T-helper 1 cell treated with Interleukin-12 subunit alpha and Interleukin-12 subunit beta and Interleukin-4 antibody, amounts not matched to agents 30 ng/mL and 1 ng/mL, for 36 hours (primary cell): ENCODE measurements around the gene IARS2. TPM values are rescaled to one million over a fixed set of nuclear protein-coding genes. Genes with fewer than 3 reads are reported as not detected.
"Not testable (repeated sequence)": the region's sequence is repeated elsewhere in the genome, so short reads cannot be mapped to it uniquely, and the experiment has no call there.

Experiments
- intact Hi-C: fragments of 100-400 bp; cut with micrococcal nuclease; formaldehyde crosslinking; loops from one replicate; pipeline ENCODE4 v1.15.1; 2024
- total RNA-seq: library from RNA; stranded (reverse); gene quantifications from 2 replicates; pipeline ENCODE4 v1.2.3, GENCODE V29; 2022

IARS2 gene
- total RNA-seq, 1 donor from 2014 or later, result 53.4 TPM

- intact Hi-C loops, result not testable (repeated sequence)
Observed at GRCh38 chr1:220110473-220110872, 16.5 kb downstream of the IARS2 start.

GRCh38 chr1:220112600-220112999 lies 18.7 kb downstream of the IARS2 start:
- intact Hi-C loops, result loop anchor here (2.0 kb wide), 1 partner anchor 24 kb away; no protein-coding TSS in a partner anchor

GRCh38 chr1:220113136-220113695 lies 19.3 kb downstream of the IARS2 start:
- intact Hi-C loops, result loop anchor here (1.0 to 2.0 kb wide), 4 partner anchors 19 to 122 kb away; partner anchors contain the start of genes BPNT1 and IARS2

GRCh38 chr1:220119043-220119512 lies 25.1 kb downstream of the IARS2 start:
- intact Hi-C loops, result no loop called here

- intact Hi-C loops, result no loop called here
Observed at GRCh38 chr1:220121791-220122530, 28.0 kb downstream of the IARS2 start.

GRCh38 chr1:220123066-220123465 lies 29.1 kb downstream of the IARS2 start:
- intact Hi-C loops, result no loop called here

- intact Hi-C loops, result loop anchor here (1.0 kb wide), 1 partner anchor 133 kb away; no protein-coding TSS in a partner anchor
Observed at GRCh38 chr1:220123889-220124288, 30.0 kb downstream of the IARS2 start.

GRCh38 chr1:220124542-220124941 lies 30.6 kb downstream of the IARS2 start:
- intact Hi-C loops, result loop anchor here (1.0 kb wide), 1 partner anchor 133 kb away; no protein-coding TSS in a partner anchor

- intact Hi-C loops, result no loop called here
Observed at GRCh38 chr1:220127076-220127475, 33.1 kb downstream of the IARS2 start.

- intact Hi-C loops, result no loop called here
Observed at GRCh38 chr1:220129479-220130210, 35.7 kb downstream of the IARS2 start.

- intact Hi-C loops, result loop anchor here (2.0 kb wide), 1 partner anchor 23 kb away; no protein-coding TSS in a partner anchor
Observed at GRCh38 chr1:220135755-220136154, 41.8 kb downstream of the IARS2 start.

- intact Hi-C loops, result loop anchor here (1.0 to 2.0 kb wide), 3 partner anchors 20 to 43 kb away; partner anchors contain the start of gene IARS2
Observed at GRCh38 chr1:220137019-220137786, 43.3 kb downstream of the IARS2 start.

GRCh38 chr1:220139966-220140365 lies 46.0 kb downstream of the IARS2 start:
- intact Hi-C loops, result no loop called here

- intact Hi-C loops, result no loop called here
Observed at GRCh38 chr1:220144051-220144450, 50.1 kb downstream of the IARS2 start.

- intact Hi-C loops, result no loop called here
Observed at GRCh38 chr1:220149742-220150141, 55.8 kb downstream of the IARS2 start.

GRCh38 chr1:220151454-220151853 lies 57.5 kb downstream of the IARS2 start:
- intact Hi-C loops, result no loop called here

GRCh38 chr1:220153147-220153546 lies 59.2 kb downstream of the IARS2 start:
- intact Hi-C loops, result no loop called here

GRCh38 chr1:220156620-220157146 lies 62.8 kb downstream of the IARS2 start:
- intact Hi-C loops, result loop anchor here (1.0 kb wide), 1 partner anchor 19 kb away; no protein-coding TSS in a partner anchor

- intact Hi-C loops, result loop anchor here (1.0 kb wide), 1 partner anchor 20 kb away; no protein-coding TSS in a partner anchor
Observed at GRCh38 chr1:220157738-220158137, 63.8 kb downstream of the IARS2 start.

- intact Hi-C loops, result not testable (repeated sequence)
Observed at GRCh38 chr1:220158530-220158929, 64.6 kb downstream of the IARS2 start.

- intact Hi-C loops, result no loop called here
Observed at GRCh38 chr1:220159041-220159440, 65.1 kb downstream of the IARS2 start.
